ENCODE measurements around the gene DIP2B. TPM values are rescaled to one million over a fixed set of nuclear protein-coding genes. Genes with fewer than 3 reads are reported as not detected.

DIP2B gene
- total and polyA plus RNA-seq, 2 donors from 2014 or later = 4.6 to 23.3 TPM

DNA sequence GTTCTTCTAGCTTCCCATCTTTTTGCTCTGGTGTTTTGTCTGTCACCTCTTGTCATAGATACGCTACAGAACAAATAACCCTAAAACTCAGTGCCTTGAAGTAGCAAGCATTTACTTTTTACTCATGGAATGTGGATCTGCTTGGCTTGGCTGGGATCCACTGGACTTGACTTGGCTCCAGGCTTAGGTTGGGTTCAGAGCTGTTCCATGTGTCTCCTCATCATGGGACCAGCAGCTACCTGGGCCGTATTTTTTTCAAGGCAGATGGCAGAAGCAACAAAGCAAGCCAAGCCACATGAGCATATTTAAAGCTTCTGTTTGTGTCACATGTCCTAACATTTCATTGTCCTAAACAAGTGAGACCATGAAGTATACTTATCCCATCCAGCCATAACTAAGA is 210.4 kb downstream of the DIP2B start:
- intact Hi-C loops (cut with DNase I) = no loop called here
- FAIRE-seq (no peak), DNase-seq (no peak)
- Histone ChIP-seq H3K36me3 (ENCODE audit: control insufficient read depth in 2 of 3, insufficient read depth in 3 of 3, low read length in 3 of 3) (peaks cover 7 to 42% (median 11%) of the 10 kb centered on the region in 3 donors), H3K4me3 (ENCODE audit: low read length in 3 of 3) (no peak overlapping the region), H3K27ac (ENCODE audit: low read depth in 2 of 2, low read length in 2 of 2) (no peak overlapping the region), H3K9ac (ENCODE audit: low read length in 3 of 3) (no peak overlapping the region), H3K27me3 (ENCODE audit: control insufficient read depth, insufficient read depth, low read length) (no peaks in the 10 kb centered on the region), H3K4me1 (ENCODE audit: control insufficient read depth in 2 of 3, insufficient read depth in 2 of 3, low read depth in 1 of 3, low read length in 3 of 3) (no peaks in the 10 kb centered on the region), H3K9me3 (ENCODE audit: control insufficient read depth in 2 of 3, insufficient read depth in 1 of 3, low read length in 3 of 3) (no peaks in the 10 kb centered on the region)
- TF ChIP-seq, protein P1, sequence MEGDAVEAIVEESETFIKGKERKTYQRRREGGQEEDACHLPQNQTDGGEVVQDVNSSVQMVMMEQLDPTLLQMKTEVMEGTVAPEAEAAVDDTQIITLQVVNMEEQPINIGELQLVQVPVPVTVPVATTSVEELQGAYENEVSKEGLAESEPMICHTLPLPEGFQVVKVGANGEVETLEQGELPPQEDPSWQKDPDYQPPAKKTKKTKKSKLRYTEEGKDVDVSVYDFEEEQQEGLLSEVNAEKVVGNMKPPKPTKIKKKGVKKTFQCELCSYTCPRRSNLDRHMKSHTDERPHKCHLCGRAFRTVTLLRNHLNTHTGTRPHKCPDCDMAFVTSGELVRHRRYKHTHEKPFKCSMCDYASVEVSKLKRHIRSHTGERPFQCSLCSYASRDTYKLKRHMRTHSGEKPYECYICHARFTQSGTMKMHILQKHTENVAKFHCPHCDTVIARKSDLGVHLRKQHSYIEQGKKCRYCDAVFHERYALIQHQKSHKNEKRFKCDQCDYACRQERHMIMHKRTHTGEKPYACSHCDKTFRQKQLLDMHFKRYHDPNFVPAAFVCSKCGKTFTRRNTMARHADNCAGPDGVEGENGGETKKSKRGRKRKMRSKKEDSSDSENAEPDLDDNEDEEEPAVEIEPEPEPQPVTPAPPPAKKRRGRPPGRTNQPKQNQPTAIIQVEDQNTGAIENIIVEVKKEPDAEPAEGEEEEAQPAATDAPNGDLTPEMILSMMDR (IDR thresholded peaks at IDR 0.05; ENCODE audit: borderline replicate concordance, extremely low read depth, insufficient read depth) = no peak

DNA sequence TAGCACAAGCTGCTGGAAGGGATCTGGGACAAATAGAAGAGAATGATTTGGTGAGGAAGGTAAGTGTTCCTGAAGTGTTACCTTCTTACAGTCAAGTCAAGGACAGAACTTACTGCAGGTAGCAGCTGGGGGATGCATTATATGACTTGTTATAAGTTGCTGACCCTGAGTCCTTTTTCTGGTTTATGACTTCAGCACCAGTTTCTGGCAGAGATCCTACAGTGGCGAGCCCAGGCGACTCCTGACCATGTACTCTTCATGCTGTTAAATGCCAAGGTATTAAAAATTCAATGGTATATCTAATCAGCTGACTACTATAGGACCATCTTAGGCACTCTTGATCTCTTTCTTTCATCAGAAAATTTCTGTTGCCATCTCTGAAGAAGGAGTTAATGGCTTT is 214.0 kb downstream of the DIP2B start:
- Histone ChIP-seq H3K9me3 (ENCODE audit: control insufficient read depth in 2 of 3, insufficient read depth in 1 of 3, low read length in 3 of 3) (no peaks in the 10 kb centered on the region), H3K27me3 (ENCODE audit: control insufficient read depth, insufficient read depth, low read length) (no peaks in the 10 kb centered on the region), H3K9ac (ENCODE audit: low read length in 3 of 3) (no peak overlapping the region), H3K36me3 (ENCODE audit: control insufficient read depth in 2 of 3, insufficient read depth in 3 of 3, low read length in 3 of 3) (peaks cover 9 to 65% (median 20%) of the 10 kb centered on the region in 3 donors), H3K4me1 (ENCODE audit: control insufficient read depth in 2 of 3, insufficient read depth in 2 of 3, low read depth in 1 of 3, low read length in 3 of 3) (no peaks in the 10 kb centered on the region), H3K27ac (ENCODE audit: low read depth in 2 of 2, low read length in 2 of 2) (no peak overlapping the region), H3K4me3 (ENCODE audit: low read length in 3 of 3) (no peak overlapping the region)
- DNase-seq = no peak
- intact Hi-C loops (cut with DNase I) = no loop called here
- TF ChIP-seq, protein P1 (IDR thresholded peaks at IDR 0.05; ENCODE audit: borderline replicate concordance, extremely low read depth, insufficient read depth) = no peak
- no peak for FAIRE-seq

DNA sequence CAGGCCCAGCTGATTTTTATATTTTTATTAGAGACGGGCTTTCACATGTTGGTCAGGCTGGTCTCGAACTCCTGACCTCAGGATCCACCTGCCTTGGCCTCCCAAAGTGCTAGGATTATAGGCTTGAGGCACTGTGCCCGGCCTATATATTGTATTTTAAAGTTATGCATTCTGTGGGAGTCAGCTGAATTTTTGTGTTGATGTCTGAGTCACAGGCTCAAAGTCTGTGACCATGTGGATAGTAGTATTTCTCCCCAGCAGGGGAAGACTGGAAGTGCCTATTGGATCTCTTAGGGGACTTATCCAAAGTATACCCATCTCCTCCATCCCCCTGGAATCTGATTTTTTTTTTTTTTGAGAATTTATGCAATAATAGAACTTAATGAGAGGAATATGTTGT is 215.3 kb downstream of the DIP2B start:
- Histone ChIP-seq H3K9me3 (ENCODE audit: control insufficient read depth in 2 of 3, insufficient read depth in 1 of 3, low read length in 3 of 3) (no peaks in the 10 kb centered on the region), H3K4me3 (ENCODE audit: low read length in 3 of 3) (no peak overlapping the region), H3K27ac (ENCODE audit: low read depth in 2 of 2, low read length in 2 of 2) (no peak overlapping the region), H3K4me1 (ENCODE audit: control insufficient read depth in 2 of 3, insufficient read depth in 2 of 3, low read depth in 1 of 3, low read length in 3 of 3) (no peaks in the 10 kb centered on the region), H3K27me3 (ENCODE audit: control insufficient read depth, insufficient read depth, low read length) (no peaks in the 10 kb centered on the region), H3K36me3 (ENCODE audit: control insufficient read depth in 2 of 3, insufficient read depth in 3 of 3, low read length in 3 of 3) (peaks cover 9 to 62% (median 29%) of the 10 kb centered on the region in 3 donors), H3K9ac (ENCODE audit: low read length in 3 of 3) (no peak overlapping the region)
- FAIRE-seq = no peak
- no peak for DNase-seq
- intact Hi-C loops (cut with DNase I) = no loop called here
- TF ChIP-seq, protein P1 (IDR thresholded peaks at IDR 0.05; ENCODE audit: borderline replicate concordance, extremely low read depth, insufficient read depth) = no peak

DNA sequence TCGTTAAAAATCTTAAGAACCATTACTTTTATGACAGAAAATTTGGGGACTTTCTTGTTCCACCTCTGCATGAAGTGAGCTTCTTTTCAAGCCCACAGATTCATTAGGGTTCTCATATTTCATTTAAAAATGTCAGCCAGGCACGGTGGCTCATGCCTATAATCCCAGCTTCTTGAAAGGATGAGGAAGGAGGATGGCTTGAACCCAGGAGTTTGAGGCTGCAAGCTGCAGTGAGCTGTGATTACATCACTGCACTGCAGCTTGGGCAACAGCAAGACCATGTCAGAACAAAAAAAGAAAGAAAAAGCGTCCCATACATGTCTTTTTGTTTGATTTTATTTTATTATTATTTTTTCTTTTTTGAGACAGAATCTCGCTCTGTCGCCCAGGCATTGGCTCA is 215.7 kb downstream of the DIP2B start:
- TF ChIP-seq, protein P1 (IDR thresholded peaks at IDR 0.05; ENCODE audit: borderline replicate concordance, extremely low read depth, insufficient read depth) = no peak
- peaks cover 9 to 62% (median 27%) of the 10 kb centered on the region in 3 donors for H3K36me3 ChIP-seq (ENCODE audit: control insufficient read depth in 2 of 3, insufficient read depth in 3 of 3, low read length in 3 of 3)

More for the DNA sequence above, 215.7 kb downstream of the DIP2B start:
- intact Hi-C loops (cut with DNase I) = no loop called here
- Histone ChIP-seq H3K4me3 (ENCODE audit: low read length in 3 of 3) (no peak overlapping the region), H3K27ac (ENCODE audit: low read depth in 2 of 2, low read length in 2 of 2) (no peak overlapping the region), H3K9me3 (ENCODE audit: control insufficient read depth in 2 of 3, insufficient read depth in 1 of 3, low read length in 3 of 3) (no peaks in the 10 kb centered on the region), H3K9ac (ENCODE audit: low read length in 3 of 3) (no peak overlapping the region), H3K27me3 (ENCODE audit: control insufficient read depth, insufficient read depth, low read length) (no peaks in the 10 kb centered on the region), H3K4me1 (ENCODE audit: control insufficient read depth in 2 of 3, insufficient read depth in 2 of 3, low read depth in 1 of 3, low read length in 3 of 3) (no peaks in the 10 kb centered on the region)
- DNase-seq (no peak), FAIRE-seq (no peak)
